Nucleus accumbens (tissue), 56 donors: Measurements from ENCODE around the gene GCNT2.
"Not testable (repeated sequence)": the region's sequence is repeated elsewhere in the genome, so short reads cannot be mapped to it uniquely, and the experiment has no call there.

ENCODE experiments used
- DNase-seq, 56 donors: peaks; one replicate each; lab custom pipeline; 2025; lab: John Stamatoyannopoulos, UW

Gene GCNT2

GRCh38 chr6:10513544-10513943 is 7.6 kb upstream of the GCNT2 start:
- DNase-seq, result no peak

- no peak for DNase-seq
These were observed 6.9 kb upstream of the GCNT2 start for GRCh38 chr6:10514049-10514780.

GRCh38 chr6:10516953-10517352 is 4.2 kb upstream of the GCNT2 start:
- DNase-seq, result no peak

- no peak for DNase-seq
These were observed 2.4 kb upstream of the GCNT2 start for GRCh38 chr6:10518557-10519407.

GRCh38 chr6:10519408-10519697 is 1.8 kb upstream of the GCNT2 start:
- not testable (repeated sequence) for DNase-seq

- DNase-seq, result no peak
These were observed 683 bp upstream of the GCNT2 start for GRCh38 chr6:10520468-10520867.

GRCh38 chr6:10522929-10523573 is 1.9 kb downstream of the GCNT2 start:
- no peak for DNase-seq

GRCh38 chr6:10526156-10526555 is 5.0 kb downstream of the GCNT2 start:
- no peak for DNase-seq

- no peak for DNase-seq
These were observed 7.2 kb downstream of the GCNT2 start for GRCh38 chr6:10528158-10528981.

GRCh38 chr6:10529231-10529801 is 8.2 kb downstream of the GCNT2 start:
- no peak for DNase-seq

GRCh38 chr6:10529828-10530374 is 8.8 kb downstream of the GCNT2 start:
- DNase-seq, result not testable (repeated sequence)

- DNase-seq, result no peak
These were observed 10.4 kb downstream of the GCNT2 start for GRCh38 chr6:10531503-10531902.

- DNase-seq, result no peak
These were observed 10.8 kb downstream of the GCNT2 start for GRCh38 chr6:10531942-10532341.

GRCh38 chr6:10532392-10532791 is 11.2 kb downstream of the GCNT2 start:
- DNase-seq, result no peak

GRCh38 chr6:10534419-10534762 is 13.2 kb downstream of the GCNT2 start:
- DNase-seq, result no peak

- DNase-seq, result no peak
These were observed 14.0 kb downstream of the GCNT2 start for GRCh38 chr6:10535193-10535592.

- no peak for DNase-seq
These were observed 16.6 kb downstream of the GCNT2 start for GRCh38 chr6:10537726-10538125.

- DNase-seq, result no peak
These were observed 19.1 kb downstream of the GCNT2 start for GRCh38 chr6:10540073-10540746.

- no peak for DNase-seq
These were observed 20.4 kb downstream of the GCNT2 start for GRCh38 chr6:10541591-10541990.

GRCh38 chr6:10542213-10542612 is 21.1 kb downstream of the GCNT2 start:
- no peak for DNase-seq
